Muscle of arm (tissue), 14 donors: Measurements from ENCODE around the gene OXSR1. TPM values are rescaled to one million over a fixed set of nuclear protein-coding genes. Genes with fewer than 3 reads are reported as not detected.

ENCODE experiments used
- DNase-seq: peaks from one replicate; pipeline ENCODE4 v3.0.0-alpha.2; 2013
- long read RNA-seq, 11 donors: transcript quantifications; one replicate each; lab custom pipeline, GENCODE V29; 2026
- polyA plus RNA-seq, 12 donors: library from polyadenylated mRNA; unstranded; fragments of 120-200 nt; gene quantifications; one replicate each; pipeline ENCODE4 v1.2.1, GENCODE V29; 2013; ENCODE audit not compliant: insufficient read length in 12 of 12

Gene OXSR1
- 10 to 100 TPM in 11 of 12 donors, not detected in 1; 27.4 to 39.5 (median 37.7) TPM for polyA plus RNA-seq
- long read RNA-seq, donor 1, full-length matches to known transcripts, result 1 of 10 reads
- long read RNA-seq, donor 1, partial matches to known transcripts, result 9 of 10 reads
- long read RNA-seq, donor 1, other reads (novel, unspliced or antisense), result 0 of 10 reads
- long read RNA-seq, donor 2, full-length matches to known transcripts, result 3 of 3 reads
- long read RNA-seq, donor 2, partial matches to known transcripts, result 0 of 3 reads
- long read RNA-seq, donor 2, other reads (novel, unspliced or antisense), result 0 of 3 reads
- long read RNA-seq, donor 3, full-length matches to known transcripts, result 3 of 3 reads
- long read RNA-seq, donor 3, partial matches to known transcripts, result 0 of 3 reads
- long read RNA-seq, donor 3, other reads (novel, unspliced or antisense), result 0 of 3 reads
- long read RNA-seq, donor 4, result 0 reads
- long read RNA-seq, donor 5, full-length matches to known transcripts, result 7 of 7 reads
- long read RNA-seq, donor 5, partial matches to known transcripts, result 0 of 7 reads
- long read RNA-seq, donor 5, other reads (novel, unspliced or antisense), result 0 of 7 reads
- long read RNA-seq, donor 6, full-length matches to known transcripts, result 1 of 1 reads
- long read RNA-seq, donor 6, partial matches to known transcripts, result 0 of 1 reads
- long read RNA-seq, donor 6, other reads (novel, unspliced or antisense), result 0 of 1 reads
- long read RNA-seq, donor 7, partial matches to known transcripts, result 0 of 1 reads
- long read RNA-seq, donor 7, other reads (novel, unspliced or antisense), result 0 of 1 reads
- long read RNA-seq, donor 8, full-length matches to known transcripts, result 9 of 14 reads
- long read RNA-seq, donor 8, partial matches to known transcripts, result 5 of 14 reads
- long read RNA-seq, donor 8, other reads (novel, unspliced or antisense), result 0 of 14 reads
- long read RNA-seq, donor 9, full-length matches to known transcripts, result 2 of 2 reads
- long read RNA-seq, donor 9, partial matches to known transcripts, result 0 of 2 reads
- long read RNA-seq, donor 9, other reads (novel, unspliced or antisense), result 0 of 2 reads
- long read RNA-seq, donor 10, full-length matches to known transcripts, result 6 of 59 reads
- long read RNA-seq, donor 10, partial matches to known transcripts, result 53 of 59 reads
- long read RNA-seq, donor 10, other reads (novel, unspliced or antisense), result 0 of 59 reads
- long read RNA-seq, donor 11, full-length matches to known transcripts, result 4 of 4 reads
- long read RNA-seq, donor 11, partial matches to known transcripts, result 0 of 4 reads
- long read RNA-seq, donor 11, other reads (novel, unspliced or antisense), result 0 of 4 reads

DNA sequence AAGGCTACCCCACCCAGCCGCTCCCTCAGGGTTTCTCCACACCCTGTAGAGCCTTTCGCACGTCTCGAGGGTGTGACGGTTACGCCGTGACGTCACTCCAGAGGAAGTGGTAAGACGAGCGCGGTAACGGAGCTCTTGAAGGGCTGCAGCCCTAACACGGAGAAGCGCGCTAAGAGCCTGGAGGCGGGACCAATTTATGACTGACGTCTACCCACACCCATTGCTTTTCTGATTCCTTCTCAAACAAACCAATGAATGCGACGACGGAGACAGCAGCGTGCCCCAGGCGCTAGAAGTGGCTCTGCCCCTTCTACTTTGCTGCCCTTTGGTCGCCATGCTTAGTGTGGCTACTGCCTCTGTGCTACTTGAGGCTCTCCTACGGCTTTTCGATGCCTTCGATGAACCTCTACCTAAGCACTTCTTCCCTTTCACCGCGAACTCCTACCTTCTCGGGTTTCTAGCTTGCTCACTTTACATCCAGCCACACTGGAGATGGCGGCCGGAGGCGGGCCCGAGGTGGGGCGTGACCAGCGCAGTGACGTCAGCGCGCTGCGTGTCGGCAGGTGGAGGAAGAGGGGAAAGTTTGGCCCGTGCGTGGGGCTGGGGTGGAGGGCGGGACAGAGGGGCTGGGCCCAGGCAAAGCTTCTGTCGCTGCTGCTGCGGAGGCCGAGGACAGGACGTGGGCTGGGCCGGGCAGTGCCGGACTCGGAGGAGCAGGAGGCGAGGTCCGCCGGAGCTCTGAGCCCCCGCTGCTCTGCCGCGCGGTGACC, at the start of gene OXSR1:
OXSR1 (plus strand) TSS at position 586 of the 770 bp plus-strand sequence. CDS start 340 bp downstream, outside the sequence.
- peak; percentile 99 for DNase-seq

DNA sequence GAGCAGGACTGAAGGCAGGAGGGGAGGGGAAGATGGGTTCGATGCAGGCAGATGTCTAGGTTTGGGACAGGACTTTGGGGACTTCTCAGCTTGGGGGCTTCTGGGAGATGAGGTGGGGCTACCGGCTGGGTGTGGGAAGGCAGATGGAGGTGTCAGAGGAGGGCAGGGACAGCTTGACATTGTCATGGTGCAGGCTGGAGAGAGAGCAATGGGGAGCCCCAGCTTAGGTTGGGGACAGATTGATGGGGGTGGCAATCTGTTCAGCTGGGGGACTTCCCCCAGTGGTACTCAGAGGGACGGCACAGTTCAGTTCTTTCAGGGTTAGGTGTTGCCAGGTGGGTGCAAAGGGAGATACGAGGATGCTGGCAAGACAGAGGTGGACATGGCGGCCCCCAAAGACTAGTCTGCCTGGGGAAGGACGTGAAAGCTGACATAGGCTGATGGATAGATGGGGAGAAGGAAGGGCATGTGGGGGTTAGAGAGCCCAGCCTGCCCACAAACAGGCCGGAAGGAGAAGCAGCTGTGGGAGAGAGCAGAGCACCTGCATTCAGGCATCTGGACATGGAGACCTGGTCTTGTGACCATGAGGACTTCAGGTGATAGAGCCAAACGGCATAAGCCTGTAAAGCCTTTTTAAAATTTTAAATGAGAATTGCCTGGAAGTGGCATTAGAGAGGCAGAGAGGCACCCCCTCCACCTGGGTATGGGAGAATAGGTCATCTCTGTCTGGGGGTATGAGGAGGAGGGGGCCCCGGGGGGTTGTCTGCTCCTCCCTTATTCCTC, 49.5 kb upstream of the OXSR1 start:
- DNase-seq, result no peak

DNA sequence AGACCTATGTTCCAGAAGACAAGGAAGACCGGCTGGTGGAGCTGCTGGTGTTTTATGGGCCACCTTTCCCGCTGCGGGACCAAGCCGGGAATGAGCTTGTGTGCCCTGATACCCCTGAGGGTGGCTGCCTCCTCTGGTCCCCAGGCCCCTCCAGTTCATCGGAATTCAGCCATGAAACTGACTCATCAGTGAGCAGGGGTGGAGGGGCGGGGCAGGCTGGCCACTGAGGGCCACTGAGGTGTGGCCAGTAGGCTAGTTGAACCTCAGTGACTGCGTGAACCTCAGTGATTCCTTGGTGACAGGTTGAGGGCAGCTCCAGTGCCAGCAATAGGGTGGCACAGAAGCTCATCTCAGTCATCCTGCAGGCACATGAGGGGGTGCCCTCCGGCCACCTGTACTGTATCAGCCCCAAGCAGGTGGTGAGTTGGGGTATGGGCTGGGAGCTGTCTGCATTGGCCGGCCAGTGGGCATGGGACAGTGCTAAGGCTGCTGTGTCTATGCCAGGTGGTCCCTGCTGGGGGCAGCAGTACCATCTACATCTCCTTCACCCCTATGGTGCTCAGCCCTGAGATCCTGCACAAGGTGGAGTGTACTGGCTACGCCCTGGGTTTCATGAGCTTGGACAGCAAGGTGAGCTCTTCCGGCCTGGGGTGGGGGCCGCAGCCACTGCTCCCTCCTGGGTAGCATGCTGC, 48.7 kb upstream of the OXSR1 start:
- DNase-seq, result no peak

DNA sequence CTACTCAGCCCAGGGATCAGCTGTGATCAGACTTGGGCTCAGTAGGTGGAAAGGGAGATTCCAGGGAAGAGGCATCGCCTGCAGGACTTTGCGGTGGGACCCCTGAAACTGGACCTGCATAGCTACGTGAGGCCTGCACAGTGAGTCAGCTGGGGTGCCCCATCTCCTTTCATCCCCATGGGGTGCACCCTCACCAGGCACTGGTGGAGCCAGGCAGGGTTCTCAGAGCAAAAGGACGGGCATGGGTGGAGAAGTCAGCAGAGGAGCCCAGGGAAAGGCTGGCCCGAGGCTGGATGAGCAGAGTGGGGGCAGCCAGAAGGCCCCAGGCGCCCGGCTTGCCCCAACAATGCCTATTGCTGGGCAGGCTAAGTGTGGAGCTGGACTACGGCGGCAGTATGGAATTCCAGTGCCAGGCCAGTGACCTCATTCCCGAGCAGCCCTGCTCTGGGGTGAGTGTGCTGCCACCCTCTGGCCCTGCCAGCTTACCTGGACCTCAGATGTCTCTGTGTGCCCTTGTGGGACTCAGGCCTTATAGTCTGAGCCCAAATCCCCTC, 48.1 kb upstream of the OXSR1 start:
- no peak for DNase-seq

DNA sequence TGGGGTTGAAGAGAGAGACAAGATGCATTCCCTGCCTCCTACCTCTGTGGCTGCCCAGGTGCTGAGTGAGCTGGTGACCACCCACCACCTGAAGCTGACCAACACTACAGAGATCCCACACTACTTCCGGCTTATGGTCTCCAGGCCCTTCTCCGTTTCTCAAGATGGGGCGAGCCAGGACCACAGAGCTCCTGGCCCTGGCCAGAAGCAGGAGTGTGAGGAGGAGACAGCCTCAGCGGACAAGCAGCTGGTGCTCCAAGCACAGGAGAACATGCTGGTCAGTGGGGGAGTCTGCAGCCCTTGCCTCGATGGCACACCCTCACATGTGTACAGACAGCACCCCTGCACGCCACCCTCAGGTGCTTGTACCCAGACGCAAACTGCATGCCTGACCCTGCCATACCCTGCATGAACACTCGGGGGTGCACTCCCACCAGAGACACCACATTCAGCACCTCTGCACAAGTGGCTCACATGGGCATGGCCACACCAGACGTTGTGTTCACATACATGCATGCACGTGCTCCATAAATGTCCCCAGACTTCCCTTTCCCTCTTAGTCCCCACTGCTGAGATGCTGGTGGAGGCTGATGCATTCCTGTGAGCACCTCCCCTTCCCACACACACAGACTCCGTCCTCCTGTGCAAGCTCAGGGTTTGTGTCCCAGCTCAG, 47.5 kb upstream of the OXSR1 start:
- peak; percentile 25 for DNase-seq

DNA sequence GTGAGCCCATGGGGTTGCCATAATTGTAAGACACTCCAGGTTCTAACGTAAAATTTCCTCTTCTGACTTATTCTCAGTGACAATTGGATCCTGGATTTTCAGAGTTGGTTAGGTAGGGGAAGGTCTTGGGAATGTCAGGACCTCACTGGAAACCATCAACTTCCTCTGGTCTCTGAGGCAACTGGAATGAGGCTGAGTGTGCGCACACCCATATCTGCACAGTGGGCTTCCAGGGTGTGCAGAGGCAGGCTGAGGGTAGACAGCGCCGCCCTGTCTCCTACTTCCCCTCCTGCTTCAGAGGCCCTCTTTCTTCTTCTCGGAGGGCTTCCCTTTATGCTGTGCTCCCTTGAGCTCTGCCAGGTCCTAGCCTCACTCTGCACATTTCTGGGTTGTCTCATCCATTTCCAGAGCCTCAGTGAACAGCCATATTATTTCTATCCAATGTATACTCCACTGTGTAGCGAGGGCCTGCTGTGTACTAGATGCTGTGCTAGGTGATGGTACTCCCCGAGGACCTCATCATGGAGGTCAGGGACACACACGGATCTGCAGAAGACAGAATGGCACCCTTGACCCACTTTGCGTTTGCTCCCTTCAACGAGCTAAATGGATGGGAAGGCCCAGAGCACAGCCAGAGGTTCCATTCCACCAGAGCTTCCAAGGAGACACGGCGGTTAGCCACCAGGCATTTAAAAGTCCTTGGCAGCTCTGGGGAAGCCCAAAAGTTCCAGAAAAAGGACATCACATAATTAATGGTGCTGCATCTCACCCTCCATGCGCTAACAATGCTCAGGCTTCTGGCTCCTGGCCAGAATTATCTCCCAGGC, 46.7 kb upstream of the OXSR1 start:
- no peak for DNase-seq

DNA sequence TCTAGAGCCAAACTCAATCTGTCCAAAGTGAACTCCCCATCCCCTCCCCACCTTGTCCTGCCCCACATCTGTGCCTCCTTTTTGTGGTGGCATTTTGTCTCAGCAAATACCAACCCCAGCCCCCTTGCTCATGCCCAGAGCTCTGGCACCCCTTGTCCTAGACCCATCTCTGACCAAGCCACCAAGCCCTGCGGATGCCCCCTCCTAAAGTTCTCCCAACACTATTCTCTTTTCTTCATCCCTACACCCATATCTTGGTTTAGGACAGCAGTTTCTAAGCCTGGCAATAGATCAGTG, 46.1 kb upstream of the OXSR1 start:
- no peak for DNase-seq

DNA sequence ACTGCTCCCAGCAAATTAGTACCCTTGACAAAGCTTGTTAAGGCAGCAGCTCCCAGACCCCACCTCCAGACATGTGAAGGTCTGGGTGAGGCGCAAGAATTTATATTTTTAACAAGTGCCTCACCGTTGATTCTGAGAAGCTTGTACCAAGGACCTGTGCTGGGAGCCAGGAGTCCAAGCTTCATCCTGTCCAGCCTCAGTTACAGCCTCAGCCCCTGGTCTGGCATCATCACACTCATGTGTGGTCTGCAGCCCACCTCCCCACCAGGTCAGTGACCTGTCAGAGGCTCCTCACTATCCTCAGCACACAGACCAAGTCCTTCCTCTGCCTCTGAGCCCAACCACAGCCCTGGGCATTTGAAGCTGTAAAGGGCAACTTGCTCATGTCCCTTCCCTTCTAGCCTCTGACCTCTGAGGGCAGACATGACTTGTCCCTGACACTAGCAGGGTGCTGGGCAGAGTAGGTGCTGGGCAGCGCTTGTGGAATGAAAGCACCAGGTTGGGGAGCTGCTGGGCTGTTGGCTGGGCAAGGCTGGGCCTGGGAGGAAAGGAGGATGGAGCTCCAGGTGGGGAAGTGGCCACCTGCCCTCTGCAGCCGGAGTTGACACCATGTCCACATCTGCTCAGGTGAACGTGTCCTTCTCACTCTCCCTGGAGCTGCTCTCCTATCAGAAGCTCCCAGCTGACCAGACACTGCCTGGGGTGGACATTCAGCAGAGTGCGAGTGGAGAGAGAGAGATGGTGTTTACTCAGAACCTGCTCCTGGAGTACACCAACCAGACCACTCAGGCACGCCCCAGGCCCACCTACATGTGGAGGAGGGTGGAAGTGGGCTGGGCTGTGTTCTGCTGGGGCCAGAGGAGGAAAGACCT, 45.3 kb upstream of the OXSR1 start:
- DNase-seq, result no peak

DNA sequence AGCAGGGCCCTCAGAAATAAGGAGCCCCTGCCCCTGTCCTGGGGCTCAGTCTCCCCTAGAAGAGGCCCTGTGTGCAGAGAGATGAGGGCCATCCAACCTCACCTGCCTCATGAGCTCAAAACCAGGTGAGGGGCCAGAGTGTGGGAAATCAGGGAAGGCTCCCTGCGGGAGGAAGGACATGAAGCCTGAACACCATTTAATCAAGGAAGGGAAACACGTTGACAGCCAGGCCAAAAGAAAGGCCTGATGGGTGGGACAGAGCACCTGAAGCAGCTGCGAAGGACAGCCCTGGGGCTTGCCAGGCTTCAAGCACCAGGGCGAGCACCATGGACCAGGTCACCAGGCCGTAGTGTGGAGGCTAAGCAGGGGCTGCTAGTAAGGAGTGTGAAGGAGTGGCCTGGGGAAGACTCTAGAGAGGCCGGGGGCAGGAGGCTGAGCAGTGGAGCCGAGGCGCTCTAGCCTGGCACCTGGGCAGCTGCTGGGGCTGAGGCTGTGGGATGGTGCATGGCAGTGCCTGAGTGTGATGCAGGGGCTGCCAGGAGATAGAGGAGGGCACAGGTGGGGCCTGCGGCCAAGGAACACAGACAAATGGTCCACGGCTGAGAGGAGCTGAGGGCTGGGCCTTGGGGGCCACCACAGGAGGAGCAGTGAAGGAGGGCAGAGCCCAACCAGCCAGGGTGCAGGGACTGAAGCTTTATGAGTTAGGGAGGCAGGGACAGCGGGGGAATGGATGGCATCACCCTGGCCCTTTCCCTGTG, 44.5 kb upstream of the OXSR1 start:
- no peak for DNase-seq

DNA sequence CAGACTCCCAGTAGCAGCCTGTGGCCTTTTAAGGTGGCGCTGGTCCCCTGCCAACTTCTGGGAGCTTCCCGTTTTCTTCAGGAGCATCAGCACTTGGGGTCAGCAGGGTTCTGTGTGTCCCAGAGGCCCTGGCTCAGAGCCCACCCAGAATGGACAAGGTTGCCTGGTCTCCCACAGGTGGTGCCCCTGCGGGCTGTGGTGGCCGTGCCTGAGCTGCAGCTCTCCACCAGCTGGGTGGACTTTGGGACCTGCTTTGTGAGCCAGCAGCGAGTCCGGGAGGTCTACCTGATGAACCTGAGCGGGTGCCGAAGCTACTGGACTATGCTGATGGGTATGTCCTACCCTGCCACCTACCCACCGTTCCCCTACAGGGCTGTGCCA, 43.9 kb upstream of the OXSR1 start:
- no peak for DNase-seq

DNA sequence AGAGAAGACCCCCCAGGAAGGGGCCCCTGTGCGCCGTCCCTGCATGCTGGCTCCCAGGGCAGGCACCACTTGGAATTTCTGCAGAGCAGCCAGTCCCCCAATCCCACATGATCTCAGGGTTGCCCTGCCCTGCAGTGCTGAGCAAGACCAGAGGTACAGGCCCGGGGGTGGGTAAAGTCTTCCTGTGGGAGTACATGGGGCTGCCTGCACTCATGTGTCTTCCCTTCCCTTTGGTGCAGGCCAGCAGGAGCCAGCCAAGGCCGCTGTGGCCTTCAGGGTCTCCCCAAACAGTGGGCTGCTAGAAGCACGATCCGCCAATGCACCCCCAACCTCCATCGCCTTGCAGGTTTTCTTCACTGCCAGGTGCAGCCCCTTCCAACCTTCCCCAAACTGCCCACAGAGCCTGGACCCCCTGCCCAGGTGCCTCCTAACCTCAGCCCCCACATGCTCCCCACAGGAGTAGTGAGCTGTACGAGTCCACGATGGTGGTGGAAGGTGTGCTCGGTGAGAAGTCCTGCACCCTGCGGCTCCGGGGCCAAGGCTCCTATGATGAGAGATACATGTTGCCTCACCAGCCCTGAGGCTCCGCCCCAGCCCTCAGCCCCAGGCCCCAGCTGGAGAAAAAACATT, 43.4 kb upstream of the OXSR1 start:
- DNase-seq, result no peak

DNA sequence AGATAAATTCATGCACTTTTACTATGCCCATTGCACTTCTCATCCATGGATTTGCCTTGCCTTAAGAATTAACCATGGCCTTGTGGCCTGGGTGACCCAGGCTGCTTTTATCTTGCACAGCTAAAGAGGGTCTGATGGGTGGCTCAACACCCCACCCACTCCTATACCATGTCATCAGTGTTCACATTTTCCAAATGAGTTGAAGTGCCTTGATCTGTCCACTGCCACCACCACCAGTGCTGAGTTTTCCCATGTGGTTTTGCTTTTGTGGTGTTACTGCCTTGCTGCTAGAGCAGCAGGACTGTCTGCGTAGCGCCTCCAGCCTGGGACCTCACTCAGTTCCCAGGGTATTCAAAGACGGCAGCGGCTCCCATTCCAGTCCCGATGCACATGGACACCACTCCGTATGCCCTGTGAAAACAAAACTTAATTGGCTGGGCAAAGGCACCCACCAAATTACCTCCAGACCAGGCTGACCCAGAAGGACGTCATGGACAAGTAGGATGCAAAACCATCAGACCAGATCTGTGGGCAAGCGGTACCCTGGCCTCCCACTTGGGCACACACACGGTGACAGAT, 42.5 kb upstream of the OXSR1 start:
- DNase-seq, result no peak

DNA sequence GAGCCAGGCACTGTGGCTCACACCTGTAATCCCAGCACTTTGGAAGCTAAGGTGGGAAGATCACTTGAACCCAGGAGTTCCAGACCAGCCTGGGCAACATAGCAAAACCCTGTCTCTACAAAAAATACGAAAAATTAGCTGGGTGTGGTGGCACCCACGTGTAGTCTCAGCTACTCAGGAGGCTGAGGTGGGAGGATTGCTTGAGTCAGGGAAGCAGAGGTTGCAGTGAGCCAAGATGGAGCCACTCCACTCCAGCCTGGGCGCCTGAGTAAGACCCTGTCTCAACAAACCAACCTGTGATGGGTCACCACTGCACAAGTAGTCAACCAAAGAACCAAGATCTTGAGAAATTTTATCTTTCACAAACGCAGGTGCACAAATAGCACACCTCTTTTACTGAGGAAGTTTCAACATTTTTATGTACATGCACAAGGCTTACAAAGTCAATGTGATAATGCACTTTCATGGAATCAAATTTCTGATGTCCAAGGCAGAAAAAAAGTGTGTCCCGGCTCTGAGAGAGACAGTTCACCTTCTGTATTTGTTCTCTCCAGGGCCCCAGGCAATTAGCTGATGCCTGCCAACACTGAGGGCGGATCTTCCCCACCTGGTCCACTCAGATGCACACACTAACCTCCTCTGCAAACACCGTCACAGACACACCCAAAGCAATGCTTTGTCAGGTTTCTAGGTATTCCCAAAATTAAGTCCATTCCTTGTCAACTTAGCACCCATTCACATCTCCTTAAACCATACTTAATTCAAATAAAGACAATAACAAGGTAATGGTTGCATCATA, 40.8 kb upstream of the OXSR1 start:
- DNase-seq, result no peak
